ENCODE measurements around the gene ITGA7. TPM values are rescaled to one million over a fixed set of nuclear protein-coding genes. Genes with fewer than 3 reads are reported as not detected.
"Not testable (repeated sequence)": the region's sequence is repeated elsewhere in the genome, so short reads cannot be mapped to it uniquely, and the experiment has no call there.

The ITGA7 gene
- polyA plus RNA-seq, 2 donors: 15.3 to 24.6 TPM

DNA sequence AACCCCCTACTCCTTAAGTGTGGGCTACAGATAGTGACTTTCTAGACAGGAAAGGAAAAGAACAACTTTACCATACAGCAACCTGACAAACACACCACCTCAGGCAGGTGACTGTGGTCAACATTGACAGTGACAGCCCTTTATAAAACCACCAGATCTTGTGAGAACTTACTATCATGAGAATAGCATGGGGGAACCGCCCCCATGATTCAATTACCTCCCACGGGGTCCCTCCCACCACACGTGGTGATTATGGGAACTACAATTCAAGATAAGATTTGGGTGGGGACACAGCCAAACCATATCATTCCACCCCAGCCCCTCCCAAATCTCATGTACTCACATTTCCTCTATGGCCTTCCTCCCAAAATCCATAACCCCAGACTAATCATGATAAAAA is 54.7 kb downstream of the ITGA7 start:
- H3K36me3 ChIP-seq (ENCODE audit: control insufficient read depth in 2 of 2, insufficient read depth in 2 of 2, low read length in 1 of 2): no peaks in the 10 kb centered on the region
- H3K4me3 ChIP-seq (ENCODE audit: low read depth in 1 of 2, low read length in 2 of 2): no peak overlapping the region
- no peaks in the 10 kb centered on the region for H3K4me1 ChIP-seq (ENCODE audit: control insufficient read depth in 2 of 2, insufficient read depth in 2 of 2, low read length in 1 of 2)
- H3K27me3 ChIP-seq (ENCODE audit: control insufficient read depth in 1 of 2, insufficient read depth in 2 of 2, low read length in 2 of 2): no peaks in the 10 kb centered on the region
- H3K9me3 ChIP-seq (ENCODE audit: control insufficient read depth in 2 of 2, insufficient read depth in 1 of 2, low read depth in 1 of 2, low read length in 1 of 2): no peaks in the 10 kb centered on the region
- WGBS, 2 donors: 64 to 67% methylated on average over 3 of the region's 3 CpGs
- no peak overlapping the region for H3K27ac ChIP-seq (ENCODE audit: low read depth in 2 of 2, low read length in 1 of 2)

- no peaks in the 10 kb centered on the region for H3K27me3 ChIP-seq (ENCODE audit: control insufficient read depth in 1 of 2, insufficient read depth in 2 of 2, low read length in 2 of 2)
- H3K4me1 ChIP-seq (ENCODE audit: control insufficient read depth in 2 of 2, insufficient read depth in 2 of 2, low read length in 1 of 2): no peaks in the 10 kb centered on the region
- no peak overlapping the region for H3K27ac ChIP-seq (ENCODE audit: low read depth in 2 of 2, low read length in 1 of 2)
- 71 to 89% methylated on average over 3 of the region's 3 CpGs for WGBS, 2 donors
- H3K9me3 ChIP-seq (ENCODE audit: control insufficient read depth in 2 of 2, insufficient read depth in 1 of 2, low read depth in 1 of 2, low read length in 1 of 2): no peaks in the 10 kb centered on the region
- no peak overlapping the region for H3K4me3 ChIP-seq (ENCODE audit: low read depth in 1 of 2, low read length in 2 of 2)
- H3K36me3 ChIP-seq (ENCODE audit: control insufficient read depth in 2 of 2, insufficient read depth in 2 of 2, low read length in 1 of 2): no peaks in the 10 kb centered on the region
Measured at GRCh38 chr12:55652352-55652751, 55.4 kb downstream of the ITGA7 start.

- no peak overlapping the region for H3K4me3 ChIP-seq (ENCODE audit: low read depth in 1 of 2, low read length in 2 of 2)
- H3K36me3 ChIP-seq (ENCODE audit: control insufficient read depth in 2 of 2, insufficient read depth in 2 of 2, low read length in 1 of 2): no peaks in the 10 kb centered on the region
- no peaks in the 10 kb centered on the region for H3K9me3 ChIP-seq (ENCODE audit: control insufficient read depth in 2 of 2, insufficient read depth in 1 of 2, low read depth in 1 of 2, low read length in 1 of 2)
- H3K4me1 ChIP-seq (ENCODE audit: control insufficient read depth in 2 of 2, insufficient read depth in 2 of 2, low read length in 1 of 2): no peaks in the 10 kb centered on the region
- whole genome bisulfite sequencing, 2 donors: 50 to 55% methylated on average over 5 of the region's 5 CpGs
- H3K27me3 ChIP-seq (ENCODE audit: control insufficient read depth in 1 of 2, insufficient read depth in 2 of 2, low read length in 2 of 2): no peaks in the 10 kb centered on the region
- H3K27ac ChIP-seq (ENCODE audit: low read depth in 2 of 2, low read length in 1 of 2): no peak overlapping the region
Measured at GRCh38 chr12:55651299-55651683, 56.4 kb downstream of the ITGA7 start.

DNA sequence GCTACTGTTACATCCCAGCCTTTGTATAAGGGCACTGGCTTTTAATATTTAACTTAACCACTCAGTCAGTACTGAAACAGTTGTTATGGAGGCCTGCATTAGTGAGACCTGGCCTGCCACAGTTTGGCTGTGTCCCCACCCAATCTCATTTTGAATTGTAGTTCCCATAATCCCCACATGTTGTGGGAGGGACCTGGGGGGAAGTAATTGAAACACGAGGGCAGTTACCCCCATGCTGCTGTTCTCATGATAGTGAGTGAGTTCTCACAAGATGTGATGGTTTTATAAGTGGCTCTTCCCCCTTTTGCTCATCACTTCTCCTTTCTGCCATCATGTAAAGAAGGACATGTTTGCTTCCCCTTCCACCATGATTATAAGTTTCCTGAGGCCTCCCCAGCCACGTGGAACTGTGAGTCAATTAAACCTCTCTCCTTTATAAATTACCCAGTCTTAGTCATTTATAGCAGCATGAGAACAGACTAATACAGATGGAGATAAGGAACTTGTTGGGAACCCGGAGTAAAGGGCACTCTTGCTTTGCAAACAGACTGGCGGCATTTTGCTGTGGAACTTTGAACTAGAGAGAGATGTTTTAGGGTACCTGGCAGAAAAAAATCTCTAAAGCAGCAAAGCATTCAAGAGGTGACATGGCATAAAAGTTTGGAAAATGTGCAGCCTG is 56.9 kb downstream of the ITGA7 start:
- H3K4me1 ChIP-seq (ENCODE audit: control insufficient read depth in 2 of 2, insufficient read depth in 2 of 2, low read length in 1 of 2); H3K27ac ChIP-seq (ENCODE audit: low read depth in 2 of 2, low read length in 1 of 2); H3K4me3 ChIP-seq (ENCODE audit: low read depth in 1 of 2, low read length in 2 of 2); H3K9me3 ChIP-seq (ENCODE audit: control insufficient read depth in 2 of 2, insufficient read depth in 1 of 2, low read depth in 1 of 2, low read length in 1 of 2); H3K36me3 ChIP-seq (ENCODE audit: control insufficient read depth in 2 of 2, insufficient read depth in 2 of 2, low read length in 1 of 2); H3K27me3 ChIP-seq (ENCODE audit: control insufficient read depth in 1 of 2, insufficient read depth in 2 of 2, low read length in 2 of 2): not testable (repeated sequence)
- 59 to 61% methylated on average over 4 of the region's 4 CpGs for WGBS, 2 donors

DNA sequence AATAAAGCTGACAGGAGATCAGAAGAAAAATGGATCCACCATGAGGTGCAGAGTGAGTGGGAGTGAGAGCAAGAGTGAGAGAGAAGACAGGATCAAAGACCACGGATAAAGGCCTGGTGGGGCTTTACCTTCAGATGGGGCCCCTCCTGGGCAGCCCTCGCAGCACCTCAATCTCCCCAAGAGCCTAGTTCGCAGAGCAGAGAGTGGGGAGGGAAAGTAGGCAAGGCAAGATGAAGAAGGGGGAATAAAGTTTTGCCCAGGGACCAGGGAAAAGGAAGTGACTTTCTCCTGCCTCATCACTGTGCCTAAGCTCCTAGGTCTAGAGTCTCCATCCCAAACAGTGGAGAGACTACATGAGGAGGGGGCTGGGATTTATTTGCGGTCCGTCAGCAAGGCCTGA is 60.7 kb downstream of the ITGA7 start:
- no peaks in the 10 kb centered on the region for H3K9me3 ChIP-seq (ENCODE audit: control insufficient read depth in 2 of 2, insufficient read depth in 1 of 2, low read depth in 1 of 2, low read length in 1 of 2)

DNA sequence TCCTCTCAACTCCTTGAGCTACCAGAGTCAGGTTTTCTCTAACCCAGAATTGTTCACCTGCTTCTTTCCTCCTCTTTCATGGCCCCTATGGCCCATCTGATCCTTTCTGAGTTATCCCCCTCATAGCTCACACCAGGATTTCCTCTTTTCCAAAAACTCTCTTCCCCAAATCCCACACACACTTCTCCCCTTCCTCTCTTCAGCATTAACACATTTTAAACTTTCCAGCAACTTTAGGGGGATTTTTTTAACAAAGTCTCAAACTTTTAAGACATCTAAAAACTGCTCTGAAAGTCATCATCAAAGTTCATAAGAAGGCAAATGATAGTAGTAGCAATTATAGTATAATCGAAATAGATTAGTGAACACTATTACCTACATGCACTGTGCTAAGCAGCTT is 63.1 kb downstream of the ITGA7 start:
- H3K36me3 ChIP-seq (ENCODE audit: control insufficient read depth in 2 of 2, insufficient read depth in 2 of 2, low read length in 1 of 2): no peaks in the 10 kb centered on the region

More for the DNA sequence above, 60.7 kb downstream of the ITGA7 start:
- no peak overlapping the region for H3K4me3 ChIP-seq (ENCODE audit: low read depth in 1 of 2, low read length in 2 of 2)
- H3K4me1 ChIP-seq (ENCODE audit: control insufficient read depth in 2 of 2, insufficient read depth in 2 of 2, low read length in 1 of 2): no peaks in the 10 kb centered on the region
- H3K36me3 ChIP-seq (ENCODE audit: control insufficient read depth in 2 of 2, insufficient read depth in 2 of 2, low read length in 1 of 2): no peaks in the 10 kb centered on the region
- H3K27me3 ChIP-seq (ENCODE audit: control insufficient read depth in 1 of 2, insufficient read depth in 2 of 2, low read length in 2 of 2): no peaks in the 10 kb centered on the region
- 90 to 96% methylated on average over 5 of the region's 5 CpGs for WGBS, 2 donors
- no peak overlapping the region for H3K27ac ChIP-seq (ENCODE audit: low read depth in 2 of 2, low read length in 1 of 2)

GRCh38 chr12:55642669-55643068 is 65.0 kb downstream of the ITGA7 start:
- Histone ChIP-seq H3K36me3 (ENCODE audit: control insufficient read depth in 2 of 2, insufficient read depth in 2 of 2, low read length in 1 of 2) (no peaks in the 10 kb centered on the region), H3K27ac (ENCODE audit: low read depth in 2 of 2, low read length in 1 of 2) (no peak overlapping the region), H3K27me3 (ENCODE audit: control insufficient read depth in 1 of 2, insufficient read depth in 2 of 2, low read length in 2 of 2) (no peaks in the 10 kb centered on the region), H3K4me3 (ENCODE audit: low read depth in 1 of 2, low read length in 2 of 2) (no peak overlapping the region), H3K9me3 (ENCODE audit: control insufficient read depth in 2 of 2, insufficient read depth in 1 of 2, low read depth in 1 of 2, low read length in 1 of 2) (no peaks in the 10 kb centered on the region), H3K4me1 (ENCODE audit: control insufficient read depth in 2 of 2, insufficient read depth in 2 of 2, low read length in 1 of 2) (no peaks in the 10 kb centered on the region)
- 70 to 75% methylated on average over 7 of the region's 7 CpGs for WGBS, 2 donors

More for the DNA sequence above, 63.1 kb downstream of the ITGA7 start:
- Histone ChIP-seq H3K27me3 (ENCODE audit: control insufficient read depth in 1 of 2, insufficient read depth in 2 of 2, low read length in 2 of 2) (no peaks in the 10 kb centered on the region), H3K9me3 (ENCODE audit: control insufficient read depth in 2 of 2, insufficient read depth in 1 of 2, low read depth in 1 of 2, low read length in 1 of 2) (no peaks in the 10 kb centered on the region), H3K27ac (ENCODE audit: low read depth in 2 of 2, low read length in 1 of 2) (no peak overlapping the region), H3K4me3 (ENCODE audit: low read depth in 1 of 2, low read length in 2 of 2) (no peak overlapping the region), H3K4me1 (ENCODE audit: control insufficient read depth in 2 of 2, insufficient read depth in 2 of 2, low read length in 1 of 2) (no peaks in the 10 kb centered on the region)
- 77 to 95% methylated on average over 1 of the region's 1 CpG for WGBS, 2 donors

DNA sequence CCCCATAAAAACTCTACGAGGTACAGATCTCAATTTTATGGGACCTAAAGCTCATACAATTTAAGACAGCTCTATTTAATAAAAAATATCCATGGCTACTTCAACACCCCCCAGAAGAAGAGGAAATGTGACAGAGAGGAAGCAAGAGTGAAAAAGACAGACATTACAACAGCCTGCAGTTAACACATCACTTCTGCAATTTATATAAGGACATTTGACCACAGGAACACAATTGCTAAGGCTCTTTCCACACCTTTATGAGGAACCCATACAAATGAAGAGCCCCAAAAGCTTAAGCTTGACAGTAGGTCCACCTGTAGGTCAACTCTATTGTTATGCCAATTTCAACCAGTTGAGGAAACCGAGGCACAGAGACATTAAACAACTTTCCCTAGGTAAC is 65.4 kb downstream of the ITGA7 start:
- Histone ChIP-seq H3K4me1 (ENCODE audit: control insufficient read depth in 2 of 2, insufficient read depth in 2 of 2, low read length in 1 of 2) (no peaks in the 10 kb centered on the region), H3K9me3 (ENCODE audit: control insufficient read depth in 2 of 2, insufficient read depth in 1 of 2, low read depth in 1 of 2, low read length in 1 of 2) (no peaks in the 10 kb centered on the region), H3K4me3 (ENCODE audit: low read depth in 1 of 2, low read length in 2 of 2) (no peak overlapping the region), H3K36me3 (ENCODE audit: control insufficient read depth in 2 of 2, insufficient read depth in 2 of 2, low read length in 1 of 2) (no peaks in the 10 kb centered on the region), H3K27ac (ENCODE audit: low read depth in 2 of 2, low read length in 1 of 2) (no peak overlapping the region), H3K27me3 (ENCODE audit: control insufficient read depth in 1 of 2, insufficient read depth in 2 of 2, low read length in 2 of 2) (no peaks in the 10 kb centered on the region)
- WGBS, 2 donors: 44 to 83% methylated on average over 2 of the region's 2 CpGs

DNA sequence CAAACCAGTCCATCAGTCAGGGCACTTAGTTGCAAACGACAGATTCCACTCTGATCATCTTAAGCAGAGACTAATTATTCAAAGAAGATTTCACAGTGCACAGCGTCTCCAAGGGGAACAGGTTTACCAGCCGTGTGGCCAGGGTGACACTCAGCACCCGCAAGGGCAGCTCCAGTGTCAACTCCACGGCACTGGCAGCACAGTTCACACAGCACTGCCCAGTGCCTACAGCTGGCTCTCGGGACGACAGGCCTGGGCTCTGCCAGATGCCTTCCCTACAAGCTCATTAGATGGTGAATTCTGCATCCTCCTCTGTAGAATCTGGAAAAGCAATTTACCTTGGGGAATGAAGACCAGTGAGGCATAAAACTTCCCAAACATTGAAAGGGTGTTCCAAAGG is 66.1 kb downstream of the ITGA7 start:
- 73 to 78% methylated on average over 7 of the region's 7 CpGs for WGBS, 2 donors
- no peaks in the 10 kb centered on the region for H3K36me3 ChIP-seq (ENCODE audit: control insufficient read depth in 2 of 2, insufficient read depth in 2 of 2, low read length in 1 of 2)
- H3K27ac ChIP-seq (ENCODE audit: low read depth in 2 of 2, low read length in 1 of 2): no peak overlapping the region
- H3K9me3 ChIP-seq (ENCODE audit: control insufficient read depth in 2 of 2, insufficient read depth in 1 of 2, low read depth in 1 of 2, low read length in 1 of 2): no peaks in the 10 kb centered on the region
- H3K4me1 ChIP-seq (ENCODE audit: control insufficient read depth in 2 of 2, insufficient read depth in 2 of 2, low read length in 1 of 2): peaks cover 0 to 3% of the 10 kb centered on the region in 2 donors
- no peak overlapping the region for H3K4me3 ChIP-seq (ENCODE audit: low read depth in 1 of 2, low read length in 2 of 2)
- H3K27me3 ChIP-seq (ENCODE audit: control insufficient read depth in 1 of 2, insufficient read depth in 2 of 2, low read length in 2 of 2): no peaks in the 10 kb centered on the region

GRCh38 chr12:55637467-55637866 is 70.2 kb downstream of the ITGA7 start:
- no peaks in the 10 kb centered on the region for H3K36me3 ChIP-seq (ENCODE audit: control insufficient read depth in 2 of 2, insufficient read depth in 2 of 2, low read length in 1 of 2)
- no peak overlapping the region for H3K27ac ChIP-seq (ENCODE audit: low read depth in 2 of 2, low read length in 1 of 2)
- no peaks in the 10 kb centered on the region for H3K27me3 ChIP-seq (ENCODE audit: control insufficient read depth in 1 of 2, insufficient read depth in 2 of 2, low read length in 2 of 2)
- H3K9me3 ChIP-seq (ENCODE audit: control insufficient read depth in 2 of 2, insufficient read depth in 1 of 2, low read depth in 1 of 2, low read length in 1 of 2): no peaks in the 10 kb centered on the region
- H3K4me3 ChIP-seq (ENCODE audit: low read depth in 1 of 2, low read length in 2 of 2): no peak overlapping the region
- H3K4me1 ChIP-seq (ENCODE audit: control insufficient read depth in 2 of 2, insufficient read depth in 2 of 2, low read length in 1 of 2): peaks cover 0 to 3% of the 10 kb centered on the region in 2 donors
- 87 to 88% methylated on average over 15 of the region's 15 CpGs for WGBS, 2 donors
